ENCODE measurements around the gene SPG21. TPM values are rescaled to one million over a fixed set of nuclear protein-coding genes. Genes with fewer than 3 reads are reported as not detected.

SPG21 gene
- total and polyA plus RNA-seq, 11 donors, result 34.9 to 70.3 (median 48.7) TPM

- no peaks in the 10 kb centered on the region for H3K4me1 ChIP-seq
- TF ChIP-seq CTCF (IDR thresholded peaks at IDR 0.05) (no peak), POLR2A (IDR thresholded peaks at IDR 0.05) (no peak)
- intact Hi-C loops (cut with DNase I), result no loop called here
- no peak overlapping the region for H3K4me3 ChIP-seq
- no peak overlapping the region for H3K27ac ChIP-seq
- peaks cover 0 to 1% (median 0%) of the 10 kb centered on the region in 9 donors for H3K36me3 ChIP-seq
- 69 to 75% (median 72%) methylated on average over 10 of the region's 10 CpGs for WGBS, 4 donors
- no peaks in the 10 kb centered on the region for H3K27me3 ChIP-seq
- no peak for DNase-seq
- no peak for ATAC-seq
- no peaks in the 10 kb centered on the region for H3K9me3 ChIP-seq
Measured at GRCh38 chr15:64947211-64947610, 42.5 kb downstream of the SPG21 start.

GRCh38 chr15:64944961-64945360, 44.8 kb downstream of the SPG21 start:
- DNase-seq (no peak), ATAC-seq (no peak)
- Histone ChIP-seq H3K27me3 (no peaks in the 10 kb centered on the region), H3K9me3 (no peaks in the 10 kb centered on the region), H3K4me3 (no peak overlapping the region), H3K4me1 (no peaks in the 10 kb centered on the region), H3K27ac (no peak overlapping the region), H3K36me3 (peaks cover 0 to 3% (median 0%) of the 10 kb centered on the region in 9 donors)
- TF ChIP-seq POLR2A (IDR thresholded peaks at IDR 0.05), result no peak
- no peak for TF ChIP-seq CTCF (IDR thresholded peaks at IDR 0.05)
- intact Hi-C loops (cut with DNase I), result no loop called here
- WGBS, 4 donors, result 69 to 95% (median 70%) methylated on average over 4 of the region's 4 CpGs

- DNase-seq (no peak), ATAC-seq (no peak)
- Histone ChIP-seq H3K4me3 (no peak overlapping the region), H3K27ac (no peak overlapping the region), H3K9me3 (no peaks in the 10 kb centered on the region), H3K27me3 (no peaks in the 10 kb centered on the region), H3K4me1 (no peaks in the 10 kb centered on the region), H3K36me3 (peaks cover 0 to 3% (median 0%) of the 10 kb centered on the region in 9 donors)
- TF ChIP-seq POLR2A (IDR thresholded peaks at IDR 0.05) (no peak), CTCF (IDR thresholded peaks at IDR 0.05) (no peak)
- intact Hi-C loops (cut with DNase I), result no loop called here
- 91 to 96% (median 93%) methylated on average over 6 of the region's 6 CpGs for WGBS, 4 donors
Measured at GRCh38 chr15:64943512-64944225, 46.0 kb downstream of the SPG21 start.

GRCh38 chr15:64942356-64942755, 47.4 kb downstream of the SPG21 start:
- Histone ChIP-seq H3K4me3 (no peak overlapping the region), H3K9me3 (no peaks in the 10 kb centered on the region), H3K4me1 (no peaks in the 10 kb centered on the region), H3K36me3 (peaks cover 0 to 3% (median 0%) of the 10 kb centered on the region in 9 donors), H3K27me3 (no peaks in the 10 kb centered on the region), H3K27ac (no peak overlapping the region)
- ATAC-seq (no peak), DNase-seq (no peak)
- intact Hi-C loops (cut with DNase I), result no loop called here
- WGBS, 4 donors, result 75 to 84% (median 82%) methylated on average over 8 of the region's 8 CpGs
- TF ChIP-seq POLR2A (IDR thresholded peaks at IDR 0.05), result no peak
- TF ChIP-seq CTCF (IDR thresholded peaks at IDR 0.05), result no peak
